ENCODE results near the gene RGS10. TPM values are rescaled to one million over a fixed set of nuclear protein-coding genes. Genes with fewer than 3 reads are reported as not detected.
A peak's percentile ranks its signal among the peaks of the same experiment; 100 is the strongest.

Gene RGS10
- total RNA-seq, 3 donors from 2014 or later = 14.9 to 68.8 (median 19.2) TPM

DNA sequence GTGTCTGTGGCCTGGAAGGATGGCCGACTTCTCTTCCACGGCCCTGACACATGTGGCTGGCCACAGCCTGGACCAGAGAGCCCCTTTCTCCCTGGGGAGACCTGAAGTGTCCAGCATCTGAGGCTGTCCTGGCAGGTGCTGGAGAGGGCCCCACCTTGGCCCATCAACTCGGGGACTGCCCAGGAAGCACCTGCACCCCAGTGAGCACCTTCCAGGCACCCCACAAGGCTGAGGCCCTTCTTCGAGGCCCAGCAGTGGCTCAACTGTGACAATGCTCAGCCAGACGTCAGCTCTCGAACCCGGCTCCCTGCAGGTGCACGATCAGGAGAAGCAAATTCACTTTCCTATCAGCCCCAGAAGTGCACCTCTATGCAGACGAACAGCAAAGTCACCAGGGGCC, 24.3 kb downstream of the RGS10 start:
- TF ChIP-seq, protein P1, sequence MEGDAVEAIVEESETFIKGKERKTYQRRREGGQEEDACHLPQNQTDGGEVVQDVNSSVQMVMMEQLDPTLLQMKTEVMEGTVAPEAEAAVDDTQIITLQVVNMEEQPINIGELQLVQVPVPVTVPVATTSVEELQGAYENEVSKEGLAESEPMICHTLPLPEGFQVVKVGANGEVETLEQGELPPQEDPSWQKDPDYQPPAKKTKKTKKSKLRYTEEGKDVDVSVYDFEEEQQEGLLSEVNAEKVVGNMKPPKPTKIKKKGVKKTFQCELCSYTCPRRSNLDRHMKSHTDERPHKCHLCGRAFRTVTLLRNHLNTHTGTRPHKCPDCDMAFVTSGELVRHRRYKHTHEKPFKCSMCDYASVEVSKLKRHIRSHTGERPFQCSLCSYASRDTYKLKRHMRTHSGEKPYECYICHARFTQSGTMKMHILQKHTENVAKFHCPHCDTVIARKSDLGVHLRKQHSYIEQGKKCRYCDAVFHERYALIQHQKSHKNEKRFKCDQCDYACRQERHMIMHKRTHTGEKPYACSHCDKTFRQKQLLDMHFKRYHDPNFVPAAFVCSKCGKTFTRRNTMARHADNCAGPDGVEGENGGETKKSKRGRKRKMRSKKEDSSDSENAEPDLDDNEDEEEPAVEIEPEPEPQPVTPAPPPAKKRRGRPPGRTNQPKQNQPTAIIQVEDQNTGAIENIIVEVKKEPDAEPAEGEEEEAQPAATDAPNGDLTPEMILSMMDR (IDR thresholded peaks at IDR 0.05) = no peak
- Histone ChIP-seq H3K4me3 (no peak overlapping the region), H3K36me3 (ENCODE audit: low read depth) (no peaks in the 10 kb centered on the region), H3K4me1 (ENCODE audit: low read depth) (no peaks in the 10 kb centered on the region), H3K9me3 (no peaks in the 10 kb centered on the region)
- ATAC-seq (no peak), DNase-seq (peak in 1 of 3 donors; percentile 20)
- intact Hi-C loops (cut with DNase I, micrococcal nuclease) = no loop called here

DNA sequence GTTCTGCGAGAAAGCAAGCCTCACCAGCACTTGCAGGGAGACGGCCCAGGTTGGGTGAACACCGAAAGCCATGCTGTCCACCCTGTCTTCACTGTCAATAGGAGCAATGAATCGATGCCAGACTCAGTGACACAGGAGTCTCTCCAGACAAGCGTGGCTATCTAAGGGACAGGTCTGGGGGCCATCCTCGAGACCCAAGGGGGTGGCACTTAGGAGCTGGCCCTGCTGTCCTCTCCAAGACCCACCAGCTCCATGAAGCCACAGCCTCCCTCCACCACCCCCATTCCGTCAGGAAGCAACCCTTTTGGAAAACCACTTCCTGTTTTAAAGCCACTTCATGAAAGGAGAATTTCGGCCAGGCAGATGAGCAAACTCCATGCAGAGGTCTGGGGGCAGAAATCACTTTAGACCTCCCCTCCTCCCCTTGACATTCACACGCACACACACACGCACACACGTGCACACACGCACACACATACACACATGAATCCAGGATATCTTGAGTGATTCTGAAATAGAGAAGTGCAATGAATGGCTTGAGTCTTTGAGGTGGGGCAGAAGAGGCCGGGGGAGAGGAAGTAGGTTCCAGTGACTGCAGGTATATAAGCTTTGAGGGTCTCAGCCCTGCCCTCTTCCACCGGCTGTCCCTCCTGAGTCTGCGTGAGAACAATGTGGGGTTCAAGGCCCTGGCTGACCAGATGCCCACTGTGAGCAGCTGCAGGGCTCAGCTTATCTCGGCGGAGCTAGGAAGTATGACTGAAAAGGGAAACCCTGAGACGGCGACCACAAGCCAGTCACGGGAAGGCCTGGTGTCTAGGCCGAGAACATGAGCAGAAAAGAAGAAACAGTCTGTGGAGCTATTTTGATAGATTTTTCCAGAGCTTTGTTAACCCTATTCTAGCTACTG, 25.0 kb downstream of the RGS10 start:
- no peak overlapping the region for H3K4me3 ChIP-seq
- intact Hi-C loops (cut with DNase I, micrococcal nuclease) = no loop called here
- H3K9me3 ChIP-seq = no peaks in the 10 kb centered on the region
- ATAC-seq (peak; percentile 66), DNase-seq (peak in 2 of 3 donors; percentile 53 to 62)
- no peaks in the 10 kb centered on the region for H3K4me1 ChIP-seq (ENCODE audit: low read depth)
- TF ChIP-seq, protein P1 (IDR thresholded peaks at IDR 0.05) = no peak
- H3K36me3 ChIP-seq (ENCODE audit: low read depth) = no peaks in the 10 kb centered on the region

DNA sequence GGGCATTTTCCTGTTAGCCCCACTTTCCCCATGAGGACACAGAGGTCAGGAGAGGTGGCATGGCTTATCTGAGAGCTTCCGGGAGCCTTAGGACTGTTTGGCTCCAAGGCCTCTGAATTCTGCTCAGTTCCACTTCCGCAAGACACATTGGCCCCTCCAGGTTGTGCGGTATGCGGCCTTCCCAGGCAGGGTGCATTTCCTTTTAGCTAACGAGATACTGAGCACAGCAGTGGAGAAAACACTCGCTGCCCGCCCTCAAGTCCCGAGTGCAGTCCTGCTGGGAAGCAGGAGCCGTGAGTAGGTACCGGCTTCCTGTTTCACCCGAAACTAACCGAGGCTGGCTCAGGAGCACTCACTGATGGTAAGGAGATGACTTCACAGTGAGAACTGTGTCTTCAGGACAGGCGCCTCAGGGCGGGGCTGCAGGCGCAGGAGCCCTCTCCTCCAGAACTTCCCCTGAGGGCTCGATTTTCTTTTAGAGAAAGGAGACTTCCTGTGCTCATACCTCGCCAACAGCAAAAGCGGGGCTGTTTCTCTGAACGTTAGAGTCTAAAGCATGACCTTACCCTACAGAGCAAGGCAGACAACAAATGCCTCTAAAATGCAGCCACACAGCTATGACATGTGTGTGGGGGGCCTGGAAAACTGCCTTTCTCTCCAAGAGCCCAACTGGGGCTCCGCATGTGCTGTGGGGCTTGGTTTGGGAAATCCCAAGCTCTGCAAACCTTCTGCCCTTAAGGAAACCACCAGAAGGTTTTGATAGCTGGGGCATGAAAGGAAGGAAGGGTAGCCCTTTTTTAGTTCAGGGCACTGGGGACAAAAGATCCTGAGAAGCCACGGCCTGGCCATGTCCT, 25.9 kb downstream of the RGS10 start:
- Histone ChIP-seq H3K9me3 (no peaks in the 10 kb centered on the region), H3K4me3 (no peak overlapping the region), H3K36me3 (ENCODE audit: low read depth) (no peaks in the 10 kb centered on the region), H3K4me1 (ENCODE audit: low read depth) (no peaks in the 10 kb centered on the region)
- DNase-seq (peak; percentile 36 to 60 (median 56)), ATAC-seq (peak; percentile 69)
- TF ChIP-seq, protein P1 (IDR thresholded peaks at IDR 0.05) = no peak
- intact Hi-C loops (cut with DNase I, micrococcal nuclease) = no loop called here

DNA sequence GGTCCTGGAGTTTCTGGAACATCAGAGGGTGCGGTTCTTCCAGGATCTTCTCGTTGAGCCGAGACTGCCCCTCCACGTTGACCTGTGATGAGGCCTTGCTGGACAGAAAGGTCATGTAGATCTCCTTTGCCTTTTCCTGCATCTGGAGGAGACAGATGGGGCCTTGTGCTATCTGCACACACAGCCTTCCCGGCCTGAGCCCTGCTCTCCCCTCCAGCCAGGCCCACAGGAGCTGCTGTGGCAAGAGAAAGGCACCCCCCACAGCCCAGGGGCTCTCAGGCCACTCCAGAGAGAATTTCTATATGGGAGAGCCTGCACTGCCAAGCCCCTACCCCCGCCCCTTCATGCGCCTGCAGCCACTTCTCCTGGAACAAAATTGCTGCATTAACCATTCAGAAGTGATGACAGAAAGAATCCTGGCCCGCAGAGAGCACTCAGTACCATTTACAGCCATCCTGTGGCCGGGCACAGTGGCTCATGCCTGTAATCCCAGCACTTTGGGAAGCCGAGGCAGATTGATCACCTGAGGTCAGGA, 26.9 kb downstream of the RGS10 start:
- intact Hi-C loops (cut with DNase I, micrococcal nuclease) = no loop called here
- H3K36me3 ChIP-seq (ENCODE audit: low read depth) = no peaks in the 10 kb centered on the region
- H3K9me3 ChIP-seq = no peaks in the 10 kb centered on the region
- peak in 1 of 3 donors; percentile 16 for DNase-seq
- TF ChIP-seq, protein P1 (IDR thresholded peaks at IDR 0.05) = no peak
- no peak overlapping the region for H3K4me3 ChIP-seq
- ATAC-seq = no peak
- no peaks in the 10 kb centered on the region for H3K4me1 ChIP-seq (ENCODE audit: low read depth)

DNA sequence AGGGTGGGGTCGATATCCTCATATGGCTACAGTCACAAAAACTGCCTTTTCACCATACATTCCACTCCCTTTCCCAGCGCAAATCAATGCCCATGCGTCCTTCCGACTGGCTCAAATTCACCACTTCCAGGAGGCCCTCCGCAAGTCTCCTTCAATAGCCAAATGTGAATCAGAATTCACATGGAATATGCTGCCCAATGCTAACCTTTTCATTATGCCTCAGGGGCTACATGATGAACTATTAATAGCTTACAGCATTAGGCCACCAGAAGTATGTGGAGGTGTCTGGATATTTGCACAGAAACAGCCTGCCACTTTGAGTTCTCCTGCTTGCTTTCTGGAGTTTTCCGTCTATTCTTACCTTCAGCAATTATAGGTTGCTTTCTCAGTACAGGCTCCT, 27.7 kb downstream of the RGS10 start:
- ATAC-seq = no peak
- no peak for DNase-seq
- Histone ChIP-seq H3K4me3 (no peak overlapping the region), H3K4me1 (ENCODE audit: low read depth) (no peaks in the 10 kb centered on the region), H3K9me3 (no peaks in the 10 kb centered on the region), H3K36me3 (ENCODE audit: low read depth) (no peaks in the 10 kb centered on the region)
- intact Hi-C loops (cut with DNase I, micrococcal nuclease) = no loop called here
- TF ChIP-seq, protein P1 (IDR thresholded peaks at IDR 0.05) = no peak

All from mucosa of descending colon (tissue), 3 donors.